ENCODE data around the gene GDAP2.

The GDAP2 gene

DNA sequence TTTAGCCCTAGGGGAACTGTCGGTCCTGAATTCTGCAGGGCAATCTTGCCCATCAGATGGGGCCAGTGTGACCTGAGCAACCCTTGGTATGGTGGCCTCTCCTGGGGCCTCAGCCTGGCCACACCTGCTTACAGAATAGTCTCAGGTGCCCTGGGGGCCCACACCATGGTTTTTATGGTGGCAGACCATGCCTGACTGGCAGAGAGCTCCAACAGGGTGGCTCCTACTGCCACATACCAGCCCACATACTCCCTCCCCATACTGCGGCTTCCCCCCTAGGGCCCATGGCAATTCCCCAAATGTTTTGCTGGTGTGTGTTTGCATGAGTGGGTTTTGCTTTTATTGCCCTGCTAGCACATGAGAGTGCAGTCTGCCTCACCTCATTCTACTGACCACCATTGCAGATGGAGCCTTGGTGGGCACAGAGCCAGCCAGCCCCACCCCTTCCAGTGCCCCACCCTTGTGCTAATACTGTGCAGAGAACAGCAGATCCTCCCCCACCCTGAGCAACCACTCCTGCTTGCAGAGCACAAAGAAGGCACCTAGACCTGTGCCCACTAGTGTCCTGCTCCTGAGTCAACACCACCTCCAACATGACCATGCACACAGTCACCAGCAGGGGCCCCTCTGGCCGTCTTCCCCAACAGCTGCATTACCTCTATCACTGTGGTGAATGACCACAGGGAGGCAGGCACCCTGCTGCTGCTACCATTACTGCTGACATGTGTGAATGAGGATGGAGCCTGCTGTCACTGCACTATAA, 86.8 kb downstream of the GDAP2 start:
- H3K27me3 ChIP-seq (ENCODE audit: control insufficient read depth, insufficient read depth, low read length) = no peaks in the 10 kb centered on the region
- H3K9ac ChIP-seq = no peak overlapping the region
- no peak overlapping the region for H3K4me2 ChIP-seq (ENCODE audit: low read length)
- no peaks in the 10 kb centered on the region for H3K9me3 ChIP-seq (ENCODE audit: control insufficient read depth, low read length)
- no peaks in the 10 kb centered on the region for H3K79me2 ChIP-seq
- no peak overlapping the region for H3K4me3 ChIP-seq (ENCODE audit: low read depth, low read length)
- H2AFZ ChIP-seq = no peak overlapping the region
- TF ChIP-seq, protein P1, sequence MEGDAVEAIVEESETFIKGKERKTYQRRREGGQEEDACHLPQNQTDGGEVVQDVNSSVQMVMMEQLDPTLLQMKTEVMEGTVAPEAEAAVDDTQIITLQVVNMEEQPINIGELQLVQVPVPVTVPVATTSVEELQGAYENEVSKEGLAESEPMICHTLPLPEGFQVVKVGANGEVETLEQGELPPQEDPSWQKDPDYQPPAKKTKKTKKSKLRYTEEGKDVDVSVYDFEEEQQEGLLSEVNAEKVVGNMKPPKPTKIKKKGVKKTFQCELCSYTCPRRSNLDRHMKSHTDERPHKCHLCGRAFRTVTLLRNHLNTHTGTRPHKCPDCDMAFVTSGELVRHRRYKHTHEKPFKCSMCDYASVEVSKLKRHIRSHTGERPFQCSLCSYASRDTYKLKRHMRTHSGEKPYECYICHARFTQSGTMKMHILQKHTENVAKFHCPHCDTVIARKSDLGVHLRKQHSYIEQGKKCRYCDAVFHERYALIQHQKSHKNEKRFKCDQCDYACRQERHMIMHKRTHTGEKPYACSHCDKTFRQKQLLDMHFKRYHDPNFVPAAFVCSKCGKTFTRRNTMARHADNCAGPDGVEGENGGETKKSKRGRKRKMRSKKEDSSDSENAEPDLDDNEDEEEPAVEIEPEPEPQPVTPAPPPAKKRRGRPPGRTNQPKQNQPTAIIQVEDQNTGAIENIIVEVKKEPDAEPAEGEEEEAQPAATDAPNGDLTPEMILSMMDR (IDR thresholded peaks at IDR 0.05) = no peak
- H3K27ac ChIP-seq = no peak overlapping the region
- no peaks in the 10 kb centered on the region for H3K4me1 ChIP-seq
- H3K36me3 ChIP-seq (ENCODE audit: control insufficient read depth, insufficient read depth, low read length) = no peaks in the 10 kb centered on the region

DNA sequence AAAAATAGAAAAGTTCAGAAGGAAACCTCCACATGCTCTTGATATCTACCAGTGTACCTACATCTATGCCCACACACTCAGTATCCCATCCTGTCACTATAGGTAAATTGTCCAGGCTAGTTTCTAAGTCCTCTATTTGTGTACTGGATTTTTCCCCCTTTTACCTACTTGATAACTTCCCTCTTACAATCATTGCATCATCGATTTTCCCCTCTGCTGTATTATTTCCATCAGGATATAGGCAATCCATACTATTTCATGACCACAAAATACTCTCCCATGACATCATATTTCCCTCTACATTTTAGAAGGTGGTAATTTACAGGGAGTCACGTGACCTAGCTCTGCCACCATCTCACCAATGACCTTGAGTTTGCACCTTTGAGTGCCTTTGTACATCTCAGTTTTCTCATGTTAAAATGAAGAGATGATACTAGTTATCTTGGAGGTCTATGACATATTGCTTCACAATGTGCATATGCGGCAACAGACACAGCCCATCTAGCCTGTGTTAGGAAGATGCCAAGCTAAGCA, 88.2 kb downstream of the GDAP2 start:
- Histone ChIP-seq H2AFZ (no peak overlapping the region), H3K9ac (no peak overlapping the region), H3K79me2 (no peaks in the 10 kb centered on the region), H3K4me3 (ENCODE audit: low read depth, low read length) (no peak overlapping the region), H3K4me1 (no peaks in the 10 kb centered on the region), H3K36me3 (ENCODE audit: control insufficient read depth, insufficient read depth, low read length) (no peaks in the 10 kb centered on the region), H3K4me2 (ENCODE audit: low read length) (no peak overlapping the region), H3K27me3 (ENCODE audit: control insufficient read depth, insufficient read depth, low read length) (no peaks in the 10 kb centered on the region), H3K27ac (no peak overlapping the region), H3K9me3 (ENCODE audit: control insufficient read depth, low read length) (no peaks in the 10 kb centered on the region)
- TF ChIP-seq, protein P1 (IDR thresholded peaks at IDR 0.05) = no peak

DNA sequence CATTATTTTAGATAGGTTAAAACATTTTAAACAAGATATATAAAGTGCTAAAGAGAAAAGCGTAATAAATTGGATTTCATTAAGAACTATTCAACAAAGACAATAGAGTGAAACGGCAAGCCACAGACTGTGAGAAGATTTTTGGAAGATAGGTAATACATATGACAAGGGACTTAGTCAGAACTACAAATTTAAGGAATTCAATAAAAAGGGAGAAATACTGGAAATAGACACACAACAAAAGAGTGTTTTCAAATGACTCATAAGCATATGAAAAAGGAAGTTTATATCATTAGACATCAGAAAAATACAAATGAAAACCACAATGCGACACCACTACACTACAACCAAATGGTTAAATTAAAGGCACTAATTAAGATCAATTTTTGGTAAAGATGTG, 90.5 kb downstream of the GDAP2 start:
- H3K79me2 ChIP-seq = no peaks in the 10 kb centered on the region
- H3K36me3 ChIP-seq (ENCODE audit: control insufficient read depth, insufficient read depth, low read length) = no peaks in the 10 kb centered on the region
- TF ChIP-seq, protein P1 (IDR thresholded peaks at IDR 0.05) = no peak
- no peak overlapping the region for H3K27ac ChIP-seq
- H3K9me3 ChIP-seq (ENCODE audit: control insufficient read depth, low read length) = no peaks in the 10 kb centered on the region
- no peak overlapping the region for H3K9ac ChIP-seq
- no peak overlapping the region for H2AFZ ChIP-seq
- H3K27me3 ChIP-seq (ENCODE audit: control insufficient read depth, insufficient read depth, low read length) = no peaks in the 10 kb centered on the region
- no peaks in the 10 kb centered on the region for H3K4me1 ChIP-seq
- no peak overlapping the region for H3K4me3 ChIP-seq (ENCODE audit: low read depth, low read length)
- H3K4me2 ChIP-seq (ENCODE audit: low read length) = no peak overlapping the region

DNA sequence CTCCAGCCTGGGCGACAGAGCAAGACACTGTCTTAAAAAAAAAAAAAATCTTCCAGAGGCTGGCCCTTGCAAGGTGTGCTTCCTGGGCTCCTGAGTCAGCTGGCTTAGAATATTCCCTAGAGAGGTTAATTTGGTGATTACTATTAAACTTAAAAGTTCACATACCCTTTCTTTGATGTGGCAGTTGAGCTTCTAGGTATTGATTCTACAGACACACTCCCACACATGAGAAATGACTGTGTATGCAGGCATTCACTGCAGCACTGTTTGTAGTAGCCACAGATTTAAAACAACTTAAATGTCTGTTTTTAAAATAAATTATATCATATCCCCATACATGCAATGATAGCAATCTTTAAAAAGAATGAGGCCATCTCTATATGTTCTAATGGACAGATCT, 93.4 kb downstream of the GDAP2 start:
- H3K9me3 ChIP-seq (ENCODE audit: control insufficient read depth, low read length) = no peaks in the 10 kb centered on the region
- H3K4me1 ChIP-seq = no peaks in the 10 kb centered on the region
- no peak overlapping the region for H2AFZ ChIP-seq

More for the DNA sequence above, 93.4 kb downstream of the GDAP2 start:
- Histone ChIP-seq H3K27me3 (ENCODE audit: control insufficient read depth, insufficient read depth, low read length) (no peaks in the 10 kb centered on the region), H3K9ac (no peak overlapping the region), H3K79me2 (no peaks in the 10 kb centered on the region), H3K27ac (no peak overlapping the region), H3K36me3 (ENCODE audit: control insufficient read depth, insufficient read depth, low read length) (no peaks in the 10 kb centered on the region), H3K4me3 (ENCODE audit: low read depth, low read length) (no peak overlapping the region), H3K4me2 (ENCODE audit: low read length) (no peak overlapping the region)
- TF ChIP-seq, protein P1 (IDR thresholded peaks at IDR 0.05) = no peak

Data from parathyroid adenoma (tissue), 2 donors.